Spleen (tissue), 11 donors: Measurements from ENCODE around the gene RGR. TPM values are rescaled to one million over a fixed set of nuclear protein-coding genes. Genes with fewer than 3 reads are reported as not detected.

ENCODE experiments used
- DNase-seq: peaks from one replicate; pipeline ENCODE4 v3.0.0-alpha.2; 2020
- H3K27ac ChIP-seq, 8 donors: fragments of 200-600 bp; sonication (generic) in 7 of 8; 1 replicate in 4 of 8; 2 replicates in 4 of 8; pipeline versions ENCODE4 v1.5.0 to v1.8.0; 2016 to 2021; ENCODE audit warnings: inconsistent platforms in 4 of 8, mild to moderate bottlenecking in 4 of 8, moderate library complexity in 1 of 8
- H3K27me3 ChIP-seq, 7 donors: fragments of 200-600 bp; sonication (generic) in 6 of 7; replicated peaks in 1 of 7; 1 replicate in 4 of 7; 2 replicates in 3 of 7; pipeline versions ENCODE4 v1.5.0 to v1.8.0; 2016 to 2021; ENCODE audit warnings: inconsistent platforms in 3 of 7, mild to moderate bottlenecking in 1 of 7
- H3K36me3 ChIP-seq, 6 donors: fragments of 200-600 bp; sonication (generic) in 5 of 6; 1 replicate in 4 of 6; 2 replicates in 2 of 6; pipeline versions ENCODE4 v1.5.0 to v1.8.0; 2016 to 2021; ENCODE audit warnings: inconsistent platforms in 2 of 6
- H3K4me1 ChIP-seq, 6 donors: fragments of 200-600 bp; sonication (generic) in 5 of 6; 1 replicate in 3 of 6; 2 replicates in 3 of 6; pipeline versions ENCODE4 v1.5.0 to v1.8.0; 2016 to 2021; ENCODE audit warnings: inconsistent platforms in 3 of 6
- H3K4me3 ChIP-seq, 8 donors: fragments of 200-600 bp; sonication (generic) in 7 of 8; 1 replicate in 4 of 8; 2 replicates in 4 of 8; pipeline versions ENCODE4 v1.5.0 to v1.8.0; 2016 to 2021; ENCODE audit warnings: inconsistent platforms in 4 of 8, mild to moderate bottlenecking in 4 of 8, moderate library complexity in 2 of 8
- H3K9me3 ChIP-seq, 8 donors: fragments of 200-600 bp; sonication (generic) in 7 of 8; 1 replicate in 4 of 8; 2 replicates in 4 of 8; pipeline versions ENCODE4 v1.5.0 to v1.8.0; 2016 to 2021; ENCODE audit warnings: inconsistent platforms in 4 of 8
- POLR2A ChIP-seq, 3 donors: fragments of 450-650 bp; IDR thresholded peaks; one replicate each; pipeline ENCODE4 v1.5.1; 2017; ENCODE audit warnings: antibody characterized with exemption in 3 of 3, mild to moderate bottlenecking in 1 of 3
- POLR2AphosphoS5 ChIP-seq, 3 donors: sonication (generic); formaldehyde crosslinking; IDR thresholded peaks; one replicate each; pipeline ENCODE4 v1.5.1; 2017; ENCODE audit warnings: antibody characterized with exemption in 3 of 3
- WGBS, 5 donors: extraction: QIAGEN DNeasy Blood & Tissue Kit in 3 of 5; methylation state at CpG; one replicate each; pipeline versions ENCODE4 v1.1.5 to v1.1.7; 2013 to 2018; 5-methylcytosine and 5-hydroxymethylcytosine counted together
- intact Hi-C: fragments of 100-400 bp; cut with DNase I; formaldehyde crosslinking; loops from one replicate; pipeline ENCODE4 v1.15.0; 2023; ENCODE audit warnings: low total_unique reads
- polyA plus RNA-seq, 3 donors: library from polyadenylated mRNA; stranded (reverse); fragments of 200-250 nt; gene quantifications; one replicate each; pipeline ENCODE4 v1.2.1, GENCODE V29; 2013
- total RNA-seq, 7 donors: library from RNA; depleted of rRNA in 3 of 7; stranded (reverse); fragments of >200 nt in 3 of 7; fragmentation: NEBNext Ultra II Directional in 4 of 7; extraction: Animal tissue kit (Norgen Biotek cat#: 25700) in 4 of 7; gene quantifications; one replicate each; pipeline versions ENCODE4 v1.1.0 to v1.2.1, GENCODE V29; 2016 to 2021
- TF ChIP-seq, protein P1 (sequence below), 11 experiments: fragments of 200-600 bp in 7 of 11; fragments of 450-650 bp in 4 of 11; sonication (generic) in 4 of 11; IDR thresholded peaks in 8 of 11; conservative IDR thresholded peaks in 3 of 11; 1 replicate in 7 of 11; 2 replicates in 4 of 11; pipeline versions ENCODE4 v1.4.0 to v1.8.0; 2016 to 2021; ENCODE audit warnings: antibody characterized with exemption in 11 of 11, inconsistent platforms in 4 of 11, mild to moderate bottlenecking in 1 of 11
- donor health status: healthy with polysubstance abuse.
- donor health status: DM: no; HTN: no; CAD: no; lungs with moderate emphysema.
- donor health status: DM: no; HTN: no; CAD: no.
- donor health status: Bipolar disorder and iron deficiency.
- donor health status: healthy.
- donor health status: DM: no; HTN: no; CAD: no.
- donor health status: DM: yes; HTN: yes; CAD: no.

RGR gene
- total and polyA plus RNA-seq, 10 donors = not detected

DNA sequence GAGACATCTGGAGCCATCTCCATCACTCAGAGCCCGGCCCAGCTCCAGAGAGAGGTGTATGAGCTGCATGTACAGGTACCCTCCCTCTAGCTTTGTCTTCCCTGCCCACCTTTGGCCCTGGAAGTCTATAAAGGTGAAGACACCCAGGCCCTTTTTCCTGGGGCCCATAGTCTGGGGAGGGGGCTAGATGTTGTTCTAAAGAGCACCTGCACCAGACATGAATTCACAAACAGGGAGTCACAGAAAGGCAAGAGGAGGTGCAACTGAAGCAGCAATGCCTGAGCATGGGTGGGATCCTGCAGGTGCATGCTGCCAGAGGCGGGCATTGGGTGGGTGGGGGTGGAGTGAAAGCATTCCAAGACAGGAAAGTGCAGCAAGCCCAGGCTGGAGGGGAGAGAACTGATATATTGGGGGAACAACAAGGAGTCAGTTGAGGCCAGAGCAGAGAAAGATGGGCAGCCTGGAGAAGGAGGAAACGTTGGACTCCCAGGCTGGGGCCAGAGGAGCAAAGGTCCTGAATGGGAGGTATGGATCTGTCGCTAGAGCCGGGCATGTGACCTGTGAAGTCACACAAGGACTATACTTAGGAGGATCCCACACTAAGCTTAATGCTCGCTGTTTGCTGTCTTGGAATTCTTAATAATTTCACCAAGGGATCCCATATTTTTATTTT is 38.9 kb upstream of the RGR start:
- intact Hi-C loops = loop anchor here (2.0 kb wide), 1 partner anchor 57 kb away; no protein-coding TSS in a partner anchor
- H3K9me3 ChIP-seq = no peaks in the 10 kb centered on the region
- DNase-seq = no peak
- H3K36me3 ChIP-seq = no peaks in the 10 kb centered on the region
- no peak overlapping the region for H3K4me3 ChIP-seq
- TF ChIP-seq, protein P1, sequence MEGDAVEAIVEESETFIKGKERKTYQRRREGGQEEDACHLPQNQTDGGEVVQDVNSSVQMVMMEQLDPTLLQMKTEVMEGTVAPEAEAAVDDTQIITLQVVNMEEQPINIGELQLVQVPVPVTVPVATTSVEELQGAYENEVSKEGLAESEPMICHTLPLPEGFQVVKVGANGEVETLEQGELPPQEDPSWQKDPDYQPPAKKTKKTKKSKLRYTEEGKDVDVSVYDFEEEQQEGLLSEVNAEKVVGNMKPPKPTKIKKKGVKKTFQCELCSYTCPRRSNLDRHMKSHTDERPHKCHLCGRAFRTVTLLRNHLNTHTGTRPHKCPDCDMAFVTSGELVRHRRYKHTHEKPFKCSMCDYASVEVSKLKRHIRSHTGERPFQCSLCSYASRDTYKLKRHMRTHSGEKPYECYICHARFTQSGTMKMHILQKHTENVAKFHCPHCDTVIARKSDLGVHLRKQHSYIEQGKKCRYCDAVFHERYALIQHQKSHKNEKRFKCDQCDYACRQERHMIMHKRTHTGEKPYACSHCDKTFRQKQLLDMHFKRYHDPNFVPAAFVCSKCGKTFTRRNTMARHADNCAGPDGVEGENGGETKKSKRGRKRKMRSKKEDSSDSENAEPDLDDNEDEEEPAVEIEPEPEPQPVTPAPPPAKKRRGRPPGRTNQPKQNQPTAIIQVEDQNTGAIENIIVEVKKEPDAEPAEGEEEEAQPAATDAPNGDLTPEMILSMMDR (IDR thresholded peaks at IDR 0.05 in 8 of 11, conservative IDR thresholded peaks at IDR 0.05 in 3 of 11) = peak in 1 of 11 experiments; percentile 14
- no peak for TF ChIP-seq POLR2AphosphoS5 (IDR thresholded peaks at IDR 0.05)
- 64 to 70% (median 67%) methylated on average over 6 of the region's 6 CpGs for WGBS, 5 donors
- no peak overlapping the region for H3K27ac ChIP-seq
- H3K4me1 ChIP-seq = peaks cover 0 to 7% (median 0%) of the 10 kb centered on the region in 6 donors
- peaks cover 0 to 5% (median 0%) of the 10 kb centered on the region in 7 donors for H3K27me3 ChIP-seq

DNA sequence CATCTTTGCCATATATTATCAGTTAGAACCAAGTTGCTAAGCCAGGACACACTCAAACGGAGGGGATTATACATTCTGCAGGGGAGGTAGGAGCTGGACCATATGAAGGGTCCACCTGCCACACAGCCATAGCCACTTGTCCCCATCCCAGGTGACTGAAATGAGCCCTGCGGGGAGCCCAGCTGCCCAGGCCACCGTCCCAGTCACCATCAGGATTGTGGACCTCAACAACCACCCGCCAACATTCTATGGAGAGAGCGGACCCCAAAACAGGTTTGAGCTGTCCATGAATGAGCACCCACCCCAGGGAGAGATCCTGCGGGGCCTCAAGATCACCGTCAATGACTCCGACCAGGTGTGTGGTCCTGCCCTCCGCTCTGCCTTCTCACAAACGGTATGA is 36.8 kb upstream of the RGR start:
- intact Hi-C loops = no loop called here
- H3K36me3 ChIP-seq = no peaks in the 10 kb centered on the region
- TF ChIP-seq, protein P1 (IDR thresholded peaks at IDR 0.05 in 8 of 11, conservative IDR thresholded peaks at IDR 0.05 in 3 of 11) = no peak
- TF ChIP-seq POLR2AphosphoS5 (IDR thresholded peaks at IDR 0.05) (no peak), POLR2A (IDR thresholded peaks at IDR 0.05) (no peak)
- no peaks in the 10 kb centered on the region for H3K9me3 ChIP-seq
- H3K4me3 ChIP-seq = no peak overlapping the region
- WGBS, 5 donors = 85 to 94% (median 87%) methylated on average over 9 to 10 of the region's 10 CpGs
- H3K27me3 ChIP-seq = peaks cover 0 to 5% (median 0%) of the 10 kb centered on the region in 7 donors
- DNase-seq = no peak
- H3K4me1 ChIP-seq = no peaks in the 10 kb centered on the region
- no peak overlapping the region for H3K27ac ChIP-seq

DNA sequence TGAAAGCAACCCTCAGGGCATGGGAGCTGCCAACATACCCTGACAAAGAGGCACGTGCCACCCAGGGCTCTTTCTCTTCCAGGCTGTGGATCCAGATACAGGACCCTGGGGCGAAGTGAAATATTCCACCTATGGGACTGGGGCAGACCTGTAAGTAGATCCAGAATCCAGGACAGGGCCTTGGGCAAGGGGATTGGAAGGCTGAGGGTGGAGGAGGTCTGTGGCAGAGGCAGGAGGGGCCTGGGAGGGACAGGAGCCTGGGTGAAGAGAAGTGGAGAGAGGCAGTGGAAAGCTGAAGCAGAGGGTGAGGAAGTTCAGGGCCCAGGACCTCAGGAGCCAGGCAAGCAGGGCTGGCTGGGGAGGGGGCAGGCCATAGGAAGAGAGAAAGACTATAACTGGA is 33.3 kb upstream of the RGR start:
- DNase-seq = no peak
- H3K4me3 ChIP-seq = no peak overlapping the region
- 68 to 91% (median 76%) methylated on average over 2 of the region's 2 CpGs for WGBS, 5 donors
- H3K27ac ChIP-seq = no peak overlapping the region
- intact Hi-C loops = no loop called here
- H3K4me1 ChIP-seq = no peaks in the 10 kb centered on the region
- H3K27me3 ChIP-seq = peaks cover 0 to 5% (median 0%) of the 10 kb centered on the region in 7 donors
- no peaks in the 10 kb centered on the region for H3K9me3 ChIP-seq
- no peaks in the 10 kb centered on the region for H3K36me3 ChIP-seq
- TF ChIP-seq, protein P1 (IDR thresholded peaks at IDR 0.05 in 8 of 11, conservative IDR thresholded peaks at IDR 0.05 in 3 of 11) = no peak
- TF ChIP-seq POLR2A (IDR thresholded peaks at IDR 0.05) (no peak), POLR2AphosphoS5 (IDR thresholded peaks at IDR 0.05) (no peak)

- Histone ChIP-seq H3K36me3 (no peaks in the 10 kb centered on the region), H3K27me3 (peaks cover 0 to 5% (median 0%) of the 10 kb centered on the region in 7 donors), H3K9me3 (no peaks in the 10 kb centered on the region), H3K4me1 (no peaks in the 10 kb centered on the region), H3K27ac (no peak overlapping the region), H3K4me3 (no peak overlapping the region)
- WGBS, 5 donors = 68 to 84% (median 79%) methylated on average over 5 of the region's 5 CpGs
- intact Hi-C loops = no loop called here
- TF ChIP-seq, protein P1 (IDR thresholded peaks at IDR 0.05 in 8 of 11, conservative IDR thresholded peaks at IDR 0.05 in 3 of 11) = no peak
- TF ChIP-seq POLR2A (IDR thresholded peaks at IDR 0.05) = no peak
- TF ChIP-seq POLR2AphosphoS5 (IDR thresholded peaks at IDR 0.05) = no peak
- no peak for DNase-seq
These were observed 32.8 kb upstream of the RGR start for GRCh38 chr10:84212014-84212413.
